Epithelial cell of proximal tubule (primary cell): ENCODE results near the gene HS3ST3B1. TPM values are rescaled to one million over a fixed set of nuclear protein-coding genes. Genes with fewer than 3 reads are reported as not detected.

ENCODE experiments used
- DNase-seq: peaks from one replicate; pipeline ENCODE4 v3.0.0-alpha.2; 2011; ENCODE audit warnings: low read depth
- H3K4me3 ChIP-seq: 2 replicates; pipeline ENCODE4 v1.5.1; 2011; ENCODE audit warnings: low read depth, mild to moderate bottlenecking, low read length
- total RNA-seq: library from RNA; depleted of rRNA; stranded (reverse); fragments of >200 nt; gene quantifications from 2 replicates; pipeline ENCODE4 v1.2.3, GENCODE V29; 2015
- TF ChIP-seq, protein P1 (sequence below): conservative IDR thresholded peaks from 2 replicates; pipeline ENCODE4 v1.5.1; 2012; ENCODE audit warnings: low read depth, mild to moderate bottlenecking, low read length

The HS3ST3B1 gene
- total RNA-seq, 1 donor from 2014 or later = 2.1 TPM

DNA sequence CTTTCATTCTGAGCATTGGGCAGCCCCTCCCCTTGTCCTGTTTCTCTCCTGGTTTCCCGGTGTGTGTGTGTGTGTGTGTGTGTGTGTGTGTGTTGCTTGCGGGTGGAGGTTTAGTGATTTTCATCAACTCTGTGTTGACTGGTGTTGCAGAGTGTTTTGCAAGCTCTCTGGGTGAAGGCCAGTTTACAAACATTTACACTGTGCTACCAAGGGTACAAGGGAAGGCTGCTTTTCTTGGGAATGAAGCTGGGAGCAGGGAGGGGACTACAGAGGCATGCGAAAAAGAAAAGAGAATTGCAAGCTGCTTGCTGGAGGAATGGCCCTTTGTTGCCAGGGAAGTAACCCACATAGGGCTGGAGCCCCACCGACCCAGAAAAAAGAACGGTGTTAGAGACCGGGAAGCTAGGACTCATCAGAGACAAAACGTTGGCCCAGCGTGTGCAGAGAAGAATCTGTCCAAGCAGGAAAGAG is 29.6 kb downstream of the HS3ST3B1 start:
- H3K4me3 ChIP-seq = no peak overlapping the region
- TF ChIP-seq, protein P1, sequence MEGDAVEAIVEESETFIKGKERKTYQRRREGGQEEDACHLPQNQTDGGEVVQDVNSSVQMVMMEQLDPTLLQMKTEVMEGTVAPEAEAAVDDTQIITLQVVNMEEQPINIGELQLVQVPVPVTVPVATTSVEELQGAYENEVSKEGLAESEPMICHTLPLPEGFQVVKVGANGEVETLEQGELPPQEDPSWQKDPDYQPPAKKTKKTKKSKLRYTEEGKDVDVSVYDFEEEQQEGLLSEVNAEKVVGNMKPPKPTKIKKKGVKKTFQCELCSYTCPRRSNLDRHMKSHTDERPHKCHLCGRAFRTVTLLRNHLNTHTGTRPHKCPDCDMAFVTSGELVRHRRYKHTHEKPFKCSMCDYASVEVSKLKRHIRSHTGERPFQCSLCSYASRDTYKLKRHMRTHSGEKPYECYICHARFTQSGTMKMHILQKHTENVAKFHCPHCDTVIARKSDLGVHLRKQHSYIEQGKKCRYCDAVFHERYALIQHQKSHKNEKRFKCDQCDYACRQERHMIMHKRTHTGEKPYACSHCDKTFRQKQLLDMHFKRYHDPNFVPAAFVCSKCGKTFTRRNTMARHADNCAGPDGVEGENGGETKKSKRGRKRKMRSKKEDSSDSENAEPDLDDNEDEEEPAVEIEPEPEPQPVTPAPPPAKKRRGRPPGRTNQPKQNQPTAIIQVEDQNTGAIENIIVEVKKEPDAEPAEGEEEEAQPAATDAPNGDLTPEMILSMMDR = no peak
- DNase-seq = no peak

DNA sequence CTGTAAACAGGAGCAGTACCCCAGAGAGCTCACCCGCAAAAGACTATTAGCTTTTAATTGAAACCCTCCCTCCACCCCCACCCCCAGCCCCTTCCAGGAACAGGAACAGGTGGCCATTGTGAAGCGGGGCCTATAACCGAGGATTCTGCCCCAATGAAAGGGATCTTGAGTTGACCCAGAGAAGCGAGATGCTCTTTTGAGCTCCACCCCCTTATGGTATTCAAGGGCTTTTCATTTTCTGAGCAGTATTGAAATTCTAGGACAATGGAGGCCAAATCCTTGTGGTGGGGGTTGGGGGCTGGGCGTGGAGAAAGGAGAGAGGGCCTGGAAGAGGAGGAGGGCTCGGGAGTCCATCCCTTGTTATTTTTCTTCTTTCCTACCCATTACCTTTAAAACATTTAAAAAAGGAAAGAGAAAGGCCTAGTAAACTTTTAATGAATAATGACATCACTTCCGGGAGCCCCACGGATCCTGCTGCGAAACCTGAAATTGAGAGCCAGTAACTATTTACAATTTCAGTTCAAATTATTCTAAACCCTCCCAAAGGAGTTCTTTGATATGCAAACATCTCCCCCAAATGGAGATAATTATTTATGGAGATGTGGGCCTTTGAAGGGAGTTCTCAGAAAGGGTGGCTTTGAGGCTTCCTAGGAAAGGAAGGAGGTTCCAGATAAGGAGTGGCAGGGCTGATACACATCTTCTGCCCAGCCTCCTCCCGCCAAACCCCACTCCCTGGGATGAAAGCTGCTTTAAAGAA is 30.5 kb downstream of the HS3ST3B1 start:
- H3K4me3 ChIP-seq = no peak overlapping the region
- DNase-seq = no peak
- TF ChIP-seq, protein P1 = no peak

DNA sequence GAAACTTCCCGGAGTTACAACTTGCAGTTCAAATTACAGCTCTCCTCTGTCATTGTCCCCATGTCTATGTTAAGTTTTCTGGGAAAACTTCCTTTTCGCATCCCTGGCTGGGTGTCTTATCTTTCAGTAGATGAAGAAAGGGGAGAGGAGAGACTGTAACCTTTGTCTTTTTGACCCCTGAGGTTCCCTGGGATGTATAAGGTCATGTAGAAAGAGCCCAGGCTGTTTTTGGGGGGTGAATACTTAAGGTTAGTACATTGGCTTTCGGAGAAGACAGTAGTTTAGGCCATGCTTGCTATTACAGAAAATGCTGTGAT is 31.1 kb downstream of the HS3ST3B1 start:
- TF ChIP-seq, protein P1 = no peak
- DNase-seq = no peak
- no peak overlapping the region for H3K4me3 ChIP-seq

DNA sequence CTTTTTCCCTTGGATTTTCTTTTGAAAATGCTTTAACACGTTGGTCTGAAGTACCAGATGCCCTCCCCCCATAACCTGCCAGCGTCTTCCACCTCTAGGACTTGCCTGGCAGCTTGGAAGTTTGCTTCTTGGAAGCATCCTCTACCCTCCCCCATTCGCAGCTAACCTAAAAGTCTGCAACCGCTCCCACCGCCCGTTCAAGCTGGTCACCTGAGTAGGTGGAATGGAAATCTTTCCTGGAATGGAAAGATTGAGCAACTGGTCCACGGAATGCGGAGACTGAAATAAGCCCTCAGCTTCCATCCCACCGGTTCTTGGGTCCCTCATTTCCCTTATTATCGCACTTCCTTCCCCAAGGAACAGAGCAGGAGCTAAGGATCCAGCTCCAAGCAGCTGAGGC is 31.4 kb downstream of the HS3ST3B1 start:
- H3K4me3 ChIP-seq = no peak overlapping the region
- TF ChIP-seq, protein P1 = no peak
- no peak for DNase-seq

DNA sequence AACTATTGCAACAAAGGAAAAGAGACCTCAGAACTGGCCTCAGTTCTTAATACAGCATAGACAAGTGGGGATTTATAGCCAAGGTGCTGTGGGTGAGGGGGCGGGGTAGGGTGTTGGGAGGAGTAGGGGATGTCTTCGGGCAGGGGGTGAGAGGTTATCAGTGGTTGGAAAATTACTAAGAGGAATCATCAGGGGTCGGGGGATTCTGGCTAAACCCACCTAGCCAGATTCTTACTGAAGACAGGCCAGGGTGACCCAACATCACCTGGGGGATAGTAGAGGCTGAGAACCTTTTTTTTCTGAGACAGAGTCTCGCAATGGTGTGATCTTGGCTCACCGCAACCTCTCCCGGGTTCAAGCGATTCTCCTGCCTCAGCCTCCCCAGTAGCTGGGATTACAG is 32.6 kb downstream of the HS3ST3B1 start:
- DNase-seq = no peak
- TF ChIP-seq, protein P1 = no peak
- H3K4me3 ChIP-seq = no peak overlapping the region

DNA sequence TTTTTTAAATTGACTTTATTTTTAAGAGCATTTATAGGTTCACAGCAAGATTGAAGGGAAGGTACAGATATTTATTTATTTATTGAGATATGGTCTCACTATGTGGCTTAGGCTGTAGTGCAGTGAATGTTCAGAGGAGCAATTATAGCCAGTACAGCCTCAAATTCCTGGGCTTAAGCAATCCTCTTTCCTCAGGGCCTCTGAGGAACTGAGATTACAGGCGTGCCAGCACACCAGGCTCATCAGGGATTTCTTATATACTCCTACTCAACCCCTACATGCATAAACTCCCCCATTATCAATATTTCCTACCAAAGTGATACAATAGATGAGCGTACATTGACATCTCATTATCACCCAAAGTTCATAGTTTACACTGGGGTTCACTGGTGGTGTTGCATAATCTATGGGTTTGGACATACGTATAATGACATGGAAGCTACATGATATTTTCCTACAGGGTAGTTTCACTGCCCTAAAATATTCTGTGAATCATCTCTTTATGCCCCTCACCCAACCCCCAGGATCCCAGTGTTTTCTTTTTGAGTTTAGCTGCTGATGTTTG is 33.5 kb downstream of the HS3ST3B1 start:
- H3K4me3 ChIP-seq = no peak overlapping the region
- no peak for DNase-seq
- TF ChIP-seq, protein P1 = no peak

DNA sequence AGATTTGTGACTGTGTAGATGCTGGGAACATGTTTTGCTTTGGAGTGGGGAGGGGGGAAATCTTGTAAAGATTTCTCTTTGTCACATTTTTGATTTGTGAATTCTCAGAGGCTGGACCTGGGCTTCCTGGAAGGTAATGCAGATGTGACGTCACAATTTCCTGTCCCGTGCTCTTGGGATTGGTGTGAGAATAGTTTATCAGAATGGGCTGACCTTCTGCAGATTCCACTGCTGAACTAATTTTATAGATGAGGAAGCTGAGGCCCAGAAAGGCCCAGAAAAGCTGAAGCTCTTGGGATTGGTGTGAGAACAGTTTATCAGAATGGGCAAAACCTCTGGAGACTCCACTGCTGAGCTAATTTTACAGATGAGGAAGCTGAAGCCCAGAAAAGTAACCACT is 34.0 kb downstream of the HS3ST3B1 start:
- TF ChIP-seq, protein P1 = no peak
- no peak overlapping the region for H3K4me3 ChIP-seq
- no peak for DNase-seq
